GM12878 (cell line): ENCODE measurements around the gene PHLDA2.

Experiments used
- BCL11A ChIP-seq: IDR thresholded peaks from 2 replicates; pipeline ENCODE4 v1.6.1; 2011; ENCODE audit warnings: low read depth, low read length
- CBX5 ChIP-seq: sonication (generic); IDR thresholded peaks from 2 replicates; pipeline ENCODE4 v1.6.1; 2016; ENCODE audit warnings: low read depth, moderate library complexity, mild to moderate bottlenecking, inconsistent platforms
- CHD1 ChIP-seq: IDR thresholded peaks from 2 replicates; pipeline ENCODE4 v1.6.1; 2012; ENCODE audit warnings: low read depth, low read length, improper control_type of control experiment
- CTCF ChIP-seq, 3 experiments: IDR thresholded peaks in 2 of 3; conservative IDR thresholded peaks in 1 of 3; 2 replicates each; pipeline ENCODE4 v1.5.1; 2011; ENCODE audit warnings: low read depth in 3 of 3, low read length in 3 of 3, mild to moderate bottlenecking in 3 of 3, control low read depth in 2 of 3, moderate library complexity in 2 of 3, inconsistent platforms in 1 of 3, mixed read lengths in 1 of 3; ENCODE audit not compliant: control insufficient read depth in 2 of 3, insufficient read depth in 1 of 3; ENCODE audit errors: extremely low read depth in 1 of 3
- EZH2 ChIP-seq: IDR thresholded peaks from 2 replicates; pipeline ENCODE4 v1.6.1; 2012; ENCODE audit warnings: low read depth, mild to moderate bottlenecking, control low read depth, inconsistent platforms, low read length, borderline replicate concordance; ENCODE audit not compliant: control insufficient read depth
- IKZF1 ChIP-seq: fragments of 450-650 bp; conservative IDR thresholded peaks from 2 replicates; pipeline ENCODE4 v1.6.1; 2017; ENCODE audit warnings: antibody characterized with exemption, mild to moderate bottlenecking
- POLR2AphosphoS5 ChIP-seq: IDR thresholded peaks from 2 replicates; pipeline ENCODE4 v1.6.1; 2011; ENCODE audit warnings: mild to moderate bottlenecking, low read length, inconsistent platforms
- TCF7 ChIP-seq: IDR thresholded peaks from 2 replicates; pipeline ENCODE4 v1.6.1; 2014; ENCODE audit warnings: antibody characterized with exemption, borderline replicate concordance
- ZNF592 ChIP-seq: fragments of 450-650 bp; IDR thresholded peaks from 2 replicates; pipeline ENCODE4 v1.6.1; 2017; ENCODE audit warnings: mild to moderate bottlenecking, moderate library complexity

GRCh38 chr11:2891326-2892214, 37.6 kb downstream of the PHLDA2 start:
- TF ChIP-seq IKZF1 (no peak; the same call in 1 of the 2 replicates), CHD1 (no peak), EZH2 (no peak), POLR2AphosphoS5 (no peak), CBX5 (no peak), TCF7 (no peak), ZNF592 (no peak), BCL11A (no peak), CTCF (IDR thresholded peaks at IDR 0.05 in 2 of 3, conservative IDR thresholded peaks at IDR 0.05 in 1 of 3; ENCODE audit: control insufficient read depth in 2 of 3, extremely low read depth in 1 of 3, insufficient read depth in 1 of 3, low read depth in 3 of 3, low read length in 3 of 3) (no peak)
